GM18861 (cell line): ENCODE measurements around the gene GPR155.
"Not testable (repeated sequence)": the region's sequence is repeated elsewhere in the genome, so short reads cannot be mapped to it uniquely, and the experiment has no call there.

Source experiments
- ATAC-seq: cut with Tn5 transposase; IDR thresholded peaks from one replicate; pipeline ENCODE4 v1.9.1; 2021; ENCODE audit not compliant: unreplicated experiment

Gene GPR155

GRCh38 chr2:174442546-174443510 is 44.0 kb downstream of the GPR155 start:
- no peak for ATAC-seq

GRCh38 chr2:174439950-174440349 is 46.9 kb downstream of the GPR155 start:
- ATAC-seq = no peak

- no peak for ATAC-seq
Observed at GRCh38 chr2:174439323-174439722, 47.5 kb downstream of the GPR155 start.

GRCh38 chr2:174438146-174438886 is 48.5 kb downstream of the GPR155 start:
- ATAC-seq = no peak

- no peak for ATAC-seq
Observed at GRCh38 chr2:174436351-174436750, 50.5 kb downstream of the GPR155 start.

- no peak for ATAC-seq
Observed at GRCh38 chr2:174431902-174432301, 54.9 kb downstream of the GPR155 start.

GRCh38 chr2:174430066-174430465 is 56.8 kb downstream of the GPR155 start:
- ATAC-seq = no peak

- no peak for ATAC-seq
Observed at GRCh38 chr2:174428214-174428613, 58.6 kb downstream of the GPR155 start.

- no peak for ATAC-seq
Observed at GRCh38 chr2:174412256-174412655, 74.6 kb downstream of the GPR155 start.

- ATAC-seq = not testable (repeated sequence)
Observed at GRCh38 chr2:174410039-174410438, 76.8 kb downstream of the GPR155 start.

GRCh38 chr2:174403628-174404027 is 83.2 kb downstream of the GPR155 start:
- no peak for ATAC-seq

- ATAC-seq = no peak
Observed at GRCh38 chr2:174400853-174401252, 86.0 kb downstream of the GPR155 start.

GRCh38 chr2:174399171-174399570 is 87.7 kb downstream of the GPR155 start:
- ATAC-seq = no peak

GRCh38 chr2:174397773-174398172 is 89.1 kb downstream of the GPR155 start:
- ATAC-seq = no peak

- ATAC-seq = peak; percentile 9
Observed at GRCh38 chr2:174395969-174396630, 90.7 kb downstream of the GPR155 start.

- ATAC-seq = peak; percentile 91
Observed at GRCh38 chr2:174395284-174395968, 91.4 kb downstream of the GPR155 start, which contains the start of gene SCRN3. SCRN3 (plus strand) TSS chr2:174395730; CDS start chr2:174398284, 2,554 bp downstream.

- ATAC-seq = no peak
Observed at GRCh38 chr2:174392706-174393105, 94.1 kb downstream of the GPR155 start.

GRCh38 chr2:174390303-174390702 is 96.5 kb downstream of the GPR155 start:
- ATAC-seq = not testable (repeated sequence)

- ATAC-seq = no peak
Observed at GRCh38 chr2:174389542-174389941, 97.3 kb downstream of the GPR155 start.

GRCh38 chr2:174388706-174389105 is 98.1 kb downstream of the GPR155 start:
- not testable (repeated sequence) for ATAC-seq

- no peak for ATAC-seq
Observed at GRCh38 chr2:174385201-174385600, 101.6 kb downstream of the GPR155 start.
